Spleen (tissue), 11 donors: ENCODE results near the gene C14orf180. TPM values are rescaled to one million over a fixed set of nuclear protein-coding genes. Genes with fewer than 3 reads are reported as not detected.

Experiments
- DNase-seq: peaks from one replicate; pipeline ENCODE4 v3.0.0-alpha.2; 2020
- H3K27ac ChIP-seq, 8 donors: fragments of 200-600 bp; sonication (generic) in 7 of 8; 1 replicate in 4 of 8; 2 replicates in 4 of 8; pipeline versions ENCODE4 v1.5.0 to v1.8.0; 2016 to 2021; ENCODE audit warnings: inconsistent platforms in 4 of 8, mild to moderate bottlenecking in 4 of 8, moderate library complexity in 1 of 8
- H3K27me3 ChIP-seq, 7 donors: fragments of 200-600 bp; sonication (generic) in 6 of 7; replicated peaks in 1 of 7; 1 replicate in 4 of 7; 2 replicates in 3 of 7; pipeline versions ENCODE4 v1.5.0 to v1.8.0; 2016 to 2021; ENCODE audit warnings: inconsistent platforms in 3 of 7, mild to moderate bottlenecking in 1 of 7
- H3K36me3 ChIP-seq, 6 donors: fragments of 200-600 bp; sonication (generic) in 5 of 6; 1 replicate in 4 of 6; 2 replicates in 2 of 6; pipeline versions ENCODE4 v1.5.0 to v1.8.0; 2016 to 2021; ENCODE audit warnings: inconsistent platforms in 2 of 6
- H3K4me1 ChIP-seq, 6 donors: fragments of 200-600 bp; sonication (generic) in 5 of 6; 1 replicate in 3 of 6; 2 replicates in 3 of 6; pipeline versions ENCODE4 v1.5.0 to v1.8.0; 2016 to 2021; ENCODE audit warnings: inconsistent platforms in 3 of 6
- H3K4me3 ChIP-seq, 8 donors: fragments of 200-600 bp; sonication (generic) in 7 of 8; 1 replicate in 4 of 8; 2 replicates in 4 of 8; pipeline versions ENCODE4 v1.5.0 to v1.8.0; 2016 to 2021; ENCODE audit warnings: inconsistent platforms in 4 of 8, mild to moderate bottlenecking in 4 of 8, moderate library complexity in 2 of 8
- H3K9me3 ChIP-seq, 8 donors: fragments of 200-600 bp; sonication (generic) in 7 of 8; 1 replicate in 4 of 8; 2 replicates in 4 of 8; pipeline versions ENCODE4 v1.5.0 to v1.8.0; 2016 to 2021; ENCODE audit warnings: inconsistent platforms in 4 of 8
- CTCF ChIP-seq, 11 experiments: fragments of 200-600 bp in 7 of 11; fragments of 450-650 bp in 4 of 11; sonication (generic) in 4 of 11; IDR thresholded peaks in 8 of 11; conservative IDR thresholded peaks in 3 of 11; 1 replicate in 7 of 11; 2 replicates in 4 of 11; pipeline versions ENCODE4 v1.4.0 to v1.8.0; 2016 to 2021; ENCODE audit warnings: antibody characterized with exemption in 11 of 11, inconsistent platforms in 4 of 11, mild to moderate bottlenecking in 1 of 11
- POLR2A ChIP-seq, 3 donors: fragments of 450-650 bp; IDR thresholded peaks; one replicate each; pipeline ENCODE4 v1.5.1; 2017; ENCODE audit warnings: antibody characterized with exemption in 3 of 3, mild to moderate bottlenecking in 1 of 3
- POLR2AphosphoS5 ChIP-seq, 3 donors: sonication (generic); formaldehyde crosslinking; IDR thresholded peaks; one replicate each; pipeline ENCODE4 v1.5.1; 2017; ENCODE audit warnings: antibody characterized with exemption in 3 of 3
- WGBS, 5 donors: extraction: QIAGEN DNeasy Blood & Tissue Kit in 3 of 5; methylation state at CpG; one replicate each; pipeline versions ENCODE4 v1.1.5 to v1.1.7; 2013 to 2018; 5-methylcytosine and 5-hydroxymethylcytosine counted together
- intact Hi-C: fragments of 100-400 bp; cut with DNase I; formaldehyde crosslinking; loops from one replicate; pipeline ENCODE4 v1.15.0; 2023; ENCODE audit warnings: low total_unique reads
- polyA plus RNA-seq, 3 donors: library from polyadenylated mRNA; stranded (reverse); fragments of 200-250 nt; gene quantifications; one replicate each; pipeline ENCODE4 v1.2.1, GENCODE V29; 2013
- total RNA-seq, 7 donors: library from RNA; depleted of rRNA in 3 of 7; stranded (reverse); fragments of >200 nt in 3 of 7; fragmentation: NEBNext Ultra II Directional in 4 of 7; extraction: Animal tissue kit (Norgen Biotek cat#: 25700) in 4 of 7; gene quantifications; one replicate each; pipeline versions ENCODE4 v1.1.0 to v1.2.1, GENCODE V29; 2016 to 2021
- donor health status: healthy with polysubstance abuse.
- donor health status: DM: no; HTN: no; CAD: no; lungs with moderate emphysema.
- donor health status: DM: no; HTN: no; CAD: no.
- donor health status: Bipolar disorder and iron deficiency.
- donor health status: healthy.
- donor health status: DM: no; HTN: no; CAD: no.
- donor health status: DM: yes; HTN: yes; CAD: no.

C14orf180 gene
- total and polyA plus RNA-seq, 10 donors: 0.17 to 0.70 (median 0.28) TPM; not detected in 5

- no peaks in the 10 kb centered on the region for H3K36me3 ChIP-seq
- no peak overlapping the region for H3K27ac ChIP-seq
- DNase-seq: peak; percentile 79
- peaks cover 0 to 13% (median 0%) of the 10 kb centered on the region in 6 donors for H3K4me1 ChIP-seq
- intact Hi-C loops: no loop called here
- TF ChIP-seq POLR2AphosphoS5 (IDR thresholded peaks at IDR 0.05) (peak in 2 of 3 donors; percentile 59 to 62), POLR2A (IDR thresholded peaks at IDR 0.05) (no peak), CTCF (IDR thresholded peaks at IDR 0.05 in 8 of 11, conservative IDR thresholded peaks at IDR 0.05 in 3 of 11) (no peak)
- WGBS, 5 donors: 33 to 57% (median 48%) methylated on average over 16 to 24 of the region's 24 CpGs
- peak overlapping the region in 2 of 8 donors; percentile 3 to 25 for H3K4me3 ChIP-seq
- peaks cover 0 to 71% (median 4%) of the 10 kb centered on the region in 7 donors for H3K27me3 ChIP-seq
- H3K9me3 ChIP-seq: no peaks in the 10 kb centered on the region
Measured at GRCh38 chr14:104545942-104546501, 33.5 kb upstream of the C14orf180 start.

GRCh38 chr14:104546591-104547309 is 32.8 kb upstream of the C14orf180 start:
- intact Hi-C loops: no loop called here
- no peak overlapping the region for H3K4me3 ChIP-seq
- H3K27me3 ChIP-seq: peaks cover 0 to 68% (median 4%) of the 10 kb centered on the region in 7 donors
- 80 to 88% (median 83%) methylated on average over 17 to 19 of the region's 19 CpGs for WGBS, 5 donors
- TF ChIP-seq CTCF (IDR thresholded peaks at IDR 0.05 in 8 of 11, conservative IDR thresholded peaks at IDR 0.05 in 3 of 11): no peak
- no peak for TF ChIP-seq POLR2AphosphoS5 (IDR thresholded peaks at IDR 0.05)
- no peak for TF ChIP-seq POLR2A (IDR thresholded peaks at IDR 0.05)
- H3K9me3 ChIP-seq: no peaks in the 10 kb centered on the region
- no peak for DNase-seq
- peaks cover 0 to 13% (median 0%) of the 10 kb centered on the region in 6 donors for H3K4me1 ChIP-seq
- H3K27ac ChIP-seq: no peak overlapping the region
- H3K36me3 ChIP-seq: no peaks in the 10 kb centered on the region

- WGBS, 5 donors: 85 to 89% (median 86%) methylated on average over 10 to 18 of the region's 18 CpGs
- peak; percentile 68 for DNase-seq
- Histone ChIP-seq H3K4me1 (peaks cover 0 to 13% (median 0%) of the 10 kb centered on the region in 6 donors), H3K4me3 (no peak overlapping the region), H3K9me3 (no peaks in the 10 kb centered on the region), H3K36me3 (no peaks in the 10 kb centered on the region), H3K27me3 (peaks cover 0 to 62% (median 4%) of the 10 kb centered on the region in 7 donors), H3K27ac (no peak overlapping the region)
- TF ChIP-seq POLR2AphosphoS5 (IDR thresholded peaks at IDR 0.05): no peak
- no peak for TF ChIP-seq CTCF (IDR thresholded peaks at IDR 0.05 in 8 of 11, conservative IDR thresholded peaks at IDR 0.05 in 3 of 11)
- intact Hi-C loops: no loop called here
Measured at GRCh38 chr14:104547310-104547997, 32.1 kb upstream of the C14orf180 start.
